IMR-90 (cell line): ENCODE results near the gene OR4F6. TPM values are rescaled to one million over a fixed set of nuclear protein-coding genes. Genes with fewer than 3 reads are reported as not detected.

Source experiments
- ATAC-seq: fragments of 200-7000 bp; cut with Tn5 transposase; 2 replicates; pipeline ENCODE4 v1.9.1; 2020; ENCODE audit warnings: low read depth, mild to moderate bottlenecking, moderate library complexity
- BruUV-seq: library from RNA; stranded (reverse); fragments of 400-500 nt; replicated peaks from 2 replicates; lab custom pipeline; 2021; lab: Mats Ljungman, UMichigan
- CTCF ChIA-PET: fragments of 300-600 bp; formaldehyde crosslinking; extraction: SDS; loops from one replicate; lab custom pipeline; 2021; ENCODE audit warnings: antibody characterized with exemption; lab: Yijun Ruan, JAX
- POLR2A ChIA-PET: fragments of 300-600 bp; sonication (Branson Sonifier 250); formaldehyde crosslinking; loops from one replicate; lab custom pipeline; 2022; ENCODE audit warnings: antibody characterized with exemption; ENCODE audit not compliant: unreplicated experiment; lab: Charles Lee
- DNase-seq: peaks from one replicate; pipeline ENCODE4 v3.0.0; 2013
- H2AFZ ChIP-seq: replicated peaks from 2 replicates; pipeline ENCODE3; 2013; ENCODE audit warnings: low read length, mild to moderate bottlenecking; ENCODE audit not compliant: poor library complexity
- H2AK5ac ChIP-seq: 2 replicates; pipeline ENCODE4 v1.6.1; 2013; ENCODE audit warnings: low read depth, low read length, inconsistent platforms
- H2AK9ac ChIP-seq: replicated peaks from 2 replicates; pipeline ENCODE3; 2013; ENCODE audit warnings: mild to moderate bottlenecking, low read depth, low read length, moderate library complexity; ENCODE audit not compliant: poor library complexity
- H2BK120ac ChIP-seq: 2 replicates; pipeline ENCODE4 v1.6.1; 2013; ENCODE audit warnings: low read depth, low read length, inconsistent platforms
- H2BK15ac ChIP-seq: 3 replicates; pipeline ENCODE4 v1.6.1; 2013; ENCODE audit warnings: low read depth, low read length, inconsistent platforms
- H2BK20ac ChIP-seq: 2 replicates; pipeline ENCODE4 v1.6.1; 2013; ENCODE audit warnings: low read depth, mild to moderate bottlenecking, inconsistent platforms, low read length, moderate library complexity
- H2BK5ac ChIP-seq: 2 replicates; pipeline ENCODE4 v1.6.1; 2013; ENCODE audit warnings: mild to moderate bottlenecking, low read depth, low read length, inconsistent platforms; ENCODE audit not compliant: poor library complexity, severe bottlenecking
- H3K14ac ChIP-seq: replicated peaks from 2 replicates; pipeline ENCODE4 v1.6.1; 2013; ENCODE audit warnings: low read depth, low read length, inconsistent platforms
- H3K18ac ChIP-seq: 2 replicates; pipeline ENCODE4 v1.6.1; 2013; ENCODE audit warnings: low read depth, low read length, control low read depth
- H3K23ac ChIP-seq: 2 replicates; pipeline ENCODE4 v1.6.1; 2013; ENCODE audit warnings: low read depth, low read length, inconsistent platforms
- H3K27ac ChIP-seq: 2 replicates; pipeline ENCODE4 v1.5.1; 2013; ENCODE audit warnings: mild to moderate bottlenecking, control low read depth, low read length; ENCODE audit not compliant: insufficient read depth
- H3K27me3 ChIP-seq: 2 replicates; pipeline ENCODE4 v1.6.1; 2013; ENCODE audit warnings: low read length; ENCODE audit not compliant: control insufficient read depth, insufficient read depth
- H3K36me3 ChIP-seq: 2 replicates; pipeline ENCODE4 v1.6.1; 2013; ENCODE audit warnings: low read length, mixed read lengths; ENCODE audit not compliant: control insufficient read depth, insufficient read depth
- H3K4ac ChIP-seq: 2 replicates; pipeline ENCODE4 v1.6.1; 2013; ENCODE audit warnings: low read depth, low read length, inconsistent platforms
- H3K4me1 ChIP-seq: 2 replicates; pipeline ENCODE4 v1.6.1; 2013; ENCODE audit warnings: low read length, mixed read lengths; ENCODE audit not compliant: control insufficient read depth, insufficient read depth
- H3K4me2 ChIP-seq: 2 replicates; pipeline ENCODE4 v1.6.1; 2013; ENCODE audit warnings: low read depth, mild to moderate bottlenecking, control low read depth, low read length, moderate library complexity
- H3K4me3 ChIP-seq: 2 replicates; pipeline ENCODE4 v1.5.1; 2013; ENCODE audit warnings: low read depth, mild to moderate bottlenecking, control low read depth, low read length, moderate library complexity; ENCODE audit not compliant: insufficient read depth
- H3K56ac ChIP-seq: 2 replicates; pipeline ENCODE4 v1.6.1; 2013; ENCODE audit warnings: low read length, inconsistent platforms; ENCODE audit not compliant: insufficient read depth; ENCODE audit errors: extremely low read depth
- H3K79me1 ChIP-seq, 2 experiments: 2 replicates each; pipeline ENCODE4 v1.6.1; 2013; ENCODE audit warnings: low read length in 2 of 2, inconsistent platforms in 1 of 2, low read depth in 1 of 2
- H3K9ac ChIP-seq: 2 replicates; pipeline ENCODE4 v1.6.1; 2013; ENCODE audit warnings: low read depth, low read length, control low read depth
- H3K9me1 ChIP-seq: 2 replicates; pipeline ENCODE4 v1.6.1; 2013; ENCODE audit warnings: low read length, inconsistent platforms; ENCODE audit not compliant: insufficient read depth
- H3K9me3 ChIP-seq: 2 replicates; pipeline ENCODE4 v1.6.1; 2013; ENCODE audit warnings: low read length; ENCODE audit not compliant: control insufficient read depth, insufficient read depth
- H4K20me1 ChIP-seq: 2 replicates; pipeline ENCODE4 v1.6.1; 2013; ENCODE audit warnings: low read length, inconsistent platforms; ENCODE audit not compliant: insufficient read depth
- H4K5ac ChIP-seq: 2 replicates; pipeline ENCODE4 v1.6.1; 2013; ENCODE audit warnings: mild to moderate bottlenecking, low read depth, low read length, control low read depth
- H4K8ac ChIP-seq, 2 experiments: 2 replicates each; pipeline ENCODE4 v1.6.1; 2013; ENCODE audit warnings: low read depth in 2 of 2, low read length in 2 of 2, control low read depth in 1 of 2, inconsistent platforms in 1 of 2
- H4K91ac ChIP-seq: 2 replicates; pipeline ENCODE4 v1.6.1; 2013; ENCODE audit warnings: low read depth, low read length, inconsistent platforms; ENCODE audit not compliant: insufficient read depth
- BHLHE40 ChIP-seq: fragments of 150-350 bp; IDR thresholded peaks from 2 replicates; pipeline ENCODE4 v1.6.1; 2016; ENCODE audit warnings: mild to moderate bottlenecking, low read depth, low read length
- CEBPB ChIP-seq: IDR thresholded peaks from 2 replicates; pipeline ENCODE4 v1.6.1; 2012; ENCODE audit warnings: low read depth, low read length, improper control_type of control experiment
- CHD1 ChIP-seq: IDR thresholded peaks from 2 replicates; pipeline ENCODE4 v1.6.1; 2012; ENCODE audit warnings: low read depth, low read length, improper control_type of control experiment
- CTCF ChIP-seq: conservative IDR thresholded peaks from 2 replicates; pipeline ENCODE4 v1.5.1; 2012; ENCODE audit warnings: mild to moderate bottlenecking, low read depth, low read length, improper control_type of control experiment
- ELK1 ChIP-seq: fragments of 150-350 bp; IDR thresholded peaks from 2 replicates; pipeline ENCODE4 v1.6.1; 2016; ENCODE audit warnings: low read depth, mild to moderate bottlenecking, low read length, moderate library complexity, borderline replicate concordance
- FOS ChIP-seq: fragments of 150-350 bp; IDR thresholded peaks from 2 replicates; pipeline ENCODE4 v1.6.1; 2016; ENCODE audit warnings: low read depth, low read length
- MAFK ChIP-seq: IDR thresholded peaks from 2 replicates; pipeline ENCODE4 v1.6.1; 2012; ENCODE audit warnings: low read depth, low read length, improper control_type of control experiment
- MAZ ChIP-seq: IDR thresholded peaks from 2 replicates; pipeline ENCODE4 v1.6.1; 2012; ENCODE audit warnings: low read depth, mild to moderate bottlenecking, low read length, improper control_type of control experiment, moderate library complexity, borderline replicate concordance
- MXI1 ChIP-seq: IDR thresholded peaks from 2 replicates; pipeline ENCODE4 v1.6.1; 2012; ENCODE audit warnings: low read depth, mild to moderate bottlenecking, low read length, moderate library complexity, borderline replicate concordance
- NFE2L2 ChIP-seq: fragments of 150-350 bp; IDR thresholded peaks from 2 replicates; pipeline ENCODE4 v1.6.1; 2016; ENCODE audit warnings: low read depth, mild to moderate bottlenecking, low read length
- POLR2A ChIP-seq: IDR thresholded peaks from 2 replicates; pipeline ENCODE4 v1.6.1; 2012; ENCODE audit warnings: mild to moderate bottlenecking, low read depth, low read length
- RAD21 ChIP-seq: IDR thresholded peaks from 2 replicates; pipeline ENCODE4 v1.6.1; 2012; ENCODE audit warnings: low read length, improper control_type of control experiment
- RCOR1 ChIP-seq: IDR thresholded peaks from 2 replicates; pipeline ENCODE4 v1.6.1; 2012; ENCODE audit warnings: mild to moderate bottlenecking, low read length, improper control_type of control experiment; ENCODE audit not compliant: insufficient replicate concordance
- RFX5 ChIP-seq: IDR thresholded peaks from 2 replicates; pipeline ENCODE4 v1.8.0; 2012; ENCODE audit warnings: low read depth, mild to moderate bottlenecking, low read length, moderate library complexity
- SMC3 ChIP-seq: fragments of 150-350 bp; IDR thresholded peaks from 2 replicates; pipeline ENCODE4 v1.6.1; 2016; ENCODE audit warnings: low read depth, mild to moderate bottlenecking, antibody characterized with exemption, low read length, moderate library complexity
- USF2 ChIP-seq: fragments of 150-350 bp; IDR thresholded peaks from 2 replicates; pipeline ENCODE4 v1.6.1; 2017; ENCODE audit warnings: mild to moderate bottlenecking, antibody characterized with exemption, low read length, low read depth
- WGBS, 2 experiments: methylation state at CpG; one replicate each; pipeline versions ENCODE4 v1.1.5 to v1.1.7; 2013; ENCODE audit warnings: missing lambda C conversion rate in 2 of 2; ENCODE audit not compliant: insufficient read length in 1 of 2; ENCODE audit errors: extremely low coverage in 2 of 2; 5-methylcytosine and 5-hydroxymethylcytosine counted together
- dilution Hi-C: fragments of 300-500 bp; cut with HindIII; formaldehyde crosslinking; loops from one replicate; pipeline ENCODE4 v1.14.3; 2018; ENCODE audit warnings: low sequenced_read_pairs; ENCODE audit not compliant: unreplicated experiment
- in situ Hi-C: fragments of 300-500 bp; cut with MboI; formaldehyde crosslinking; loops from 3 replicates; pipeline ENCODE4 v1.14.3; 2019; ENCODE audit warnings: low sequenced_read_pairs, inconsistent platforms, mixed read lengths
- intact Hi-C: fragments of 100-400 bp; cut with micrococcal nuclease; formaldehyde crosslinking; loops from 2 replicates; pipeline ENCODE4 v1.10.0; 2022
- polyA plus RNA-seq, 3 experiments: library from polyadenylated mRNA; depleted of rRNA; stranded (reverse); fragments of >200 nt; gene quantifications; 2 replicates each; pipeline ENCODE4 v1.2.3, GENCODE V29; 2012; ENCODE audit warnings: low replicate concordance in 1 of 3
- total RNA-seq: library from RNA; depleted of rRNA; stranded (reverse); fragments of >200 nt; gene quantifications from 2 replicates; pipeline ENCODE4 v1.2.3, GENCODE V29; 2012

The OR4F6 gene
- total and polyA plus RNA-seq, 2 of the 4 experiments (the other 2 are of a cell fraction), result not detected

GRCh38 chr15:101820781-101821180 lies 17.5 kb downstream of the OR4F6 start:
- no peak overlapping the region for H3K56ac ChIP-seq
- in situ Hi-C loops, result no loop called here
- H3K9me1 ChIP-seq, result no peaks in the 10 kb centered on the region; the same call in 1 of the 2 replicates
- intact Hi-C loops, result no loop called here
- H3K4me3 ChIP-seq, result no peak overlapping the region
- WGBS, 2 experiments, result 86% methylated on average over 1 of the region's 6 CpGs; no CpG with 5 or more reads in 1 of the 2 experiments
- dilution Hi-C loops, result no loop called here
- H2AFZ ChIP-seq, result no peak overlapping the region
- H3K4ac ChIP-seq, result no peak overlapping the region
- H4K91ac ChIP-seq, result no peak overlapping the region
- H3K9ac ChIP-seq, result no peak overlapping the region
- H3K36me3 ChIP-seq, result no peaks in the 10 kb centered on the region
- no peak overlapping the region for H3K27ac ChIP-seq
- H2BK120ac ChIP-seq, result no peak overlapping the region
- no TSS peak for BruUV-seq
- ATAC-seq (no peak), DNase-seq (no peak)
- H2BK15ac ChIP-seq, result no peak overlapping the region
- no peaks in the 10 kb centered on the region for H3K79me1 ChIP-seq
- H3K4me1 ChIP-seq, result no peaks in the 10 kb centered on the region
- no peak overlapping the region for H2AK5ac ChIP-seq
- H3K23ac ChIP-seq, result no peak overlapping the region
- no peak overlapping the region for H3K18ac ChIP-seq
- no peaks in the 10 kb centered on the region for H3K9me3 ChIP-seq
- no peak overlapping the region for H3K4me2 ChIP-seq
- no peaks in the 10 kb centered on the region for H4K20me1 ChIP-seq
- H4K5ac ChIP-seq, result no peak overlapping the region
- H2BK20ac ChIP-seq, result peak overlapping the region; percentile 16; the same call in 1 of the 2 replicates
- CTCF ChIA-PET, result no interaction called here
- POLR2A ChIA-PET, result no interaction called here
- no peak overlapping the region for H2BK5ac ChIP-seq
- TF ChIP-seq MAFK, result no peak
- TF ChIP-seq NFE2L2, result no peak
- TF ChIP-seq BHLHE40, result no peak
- no peak for TF ChIP-seq CHD1
- TF ChIP-seq ELK1, result no peak
- TF ChIP-seq FOS, result no peak
- TF ChIP-seq RFX5, result no peak
- no peak for TF ChIP-seq RAD21
- no peak for TF ChIP-seq POLR2A
- TF ChIP-seq USF2, result no peak
- no peak for TF ChIP-seq SMC3
- no peak for TF ChIP-seq MXI1
- TF ChIP-seq CTCF, result no peak
- no peak for TF ChIP-seq RCOR1
- TF ChIP-seq MAZ, result no peak
- TF ChIP-seq CEBPB, result no peak
- no peak overlapping the region for H4K8ac ChIP-seq
- H3K14ac ChIP-seq, result no peak overlapping the region
- H3K27me3 ChIP-seq, result no peaks in the 10 kb centered on the region
- no peak overlapping the region for H2AK9ac ChIP-seq
